ENCODE results near the gene C19orf85. TPM values are rescaled to one million over a fixed set of nuclear protein-coding genes. Genes with fewer than 3 reads are reported as not detected.

Gene C19orf85
- total and polyA plus RNA-seq, 10 of the 15 experiments (the other 5 are each of a cell fraction or from before 2014, with no cell fraction given): not detected

DNA sequence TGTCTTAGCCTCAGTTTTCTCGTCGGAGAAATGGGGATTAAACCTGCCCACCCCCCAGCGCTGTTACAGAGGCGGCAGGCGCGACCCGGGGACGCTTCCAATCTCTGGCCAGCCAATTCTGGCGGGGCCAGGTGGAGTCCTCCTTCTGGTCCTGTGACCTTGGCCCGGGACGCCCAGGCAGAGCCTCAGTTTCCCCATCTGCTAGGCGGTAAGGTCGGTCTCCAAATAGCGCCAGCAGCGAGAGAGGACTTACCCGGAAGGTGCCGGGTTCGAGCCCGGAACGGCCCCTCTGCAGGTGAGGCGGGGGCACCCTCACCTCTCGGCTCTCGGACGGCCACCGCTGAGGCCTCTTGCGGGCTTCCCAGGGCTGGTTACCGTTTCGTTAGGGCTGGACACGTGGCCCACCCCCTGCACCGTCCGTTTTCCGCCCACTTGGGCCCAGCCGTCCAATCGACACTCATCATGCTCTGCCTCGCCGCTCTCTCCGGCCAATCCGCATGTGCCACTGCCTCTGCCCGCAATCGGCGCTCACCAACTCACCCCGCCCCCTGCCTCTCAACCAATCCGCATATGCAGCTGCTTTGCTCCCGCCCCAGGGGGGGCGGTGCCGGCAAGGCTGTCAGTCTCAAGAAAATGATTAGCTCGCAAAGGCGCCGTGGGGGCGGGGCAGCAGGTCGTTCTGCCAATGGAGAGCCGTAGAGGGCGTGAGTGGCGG lies 3.1 kb downstream of the C19orf85 start, which contains the start of gene ISOC2 (continued):
- TF ChIP-seq, protein P1, sequence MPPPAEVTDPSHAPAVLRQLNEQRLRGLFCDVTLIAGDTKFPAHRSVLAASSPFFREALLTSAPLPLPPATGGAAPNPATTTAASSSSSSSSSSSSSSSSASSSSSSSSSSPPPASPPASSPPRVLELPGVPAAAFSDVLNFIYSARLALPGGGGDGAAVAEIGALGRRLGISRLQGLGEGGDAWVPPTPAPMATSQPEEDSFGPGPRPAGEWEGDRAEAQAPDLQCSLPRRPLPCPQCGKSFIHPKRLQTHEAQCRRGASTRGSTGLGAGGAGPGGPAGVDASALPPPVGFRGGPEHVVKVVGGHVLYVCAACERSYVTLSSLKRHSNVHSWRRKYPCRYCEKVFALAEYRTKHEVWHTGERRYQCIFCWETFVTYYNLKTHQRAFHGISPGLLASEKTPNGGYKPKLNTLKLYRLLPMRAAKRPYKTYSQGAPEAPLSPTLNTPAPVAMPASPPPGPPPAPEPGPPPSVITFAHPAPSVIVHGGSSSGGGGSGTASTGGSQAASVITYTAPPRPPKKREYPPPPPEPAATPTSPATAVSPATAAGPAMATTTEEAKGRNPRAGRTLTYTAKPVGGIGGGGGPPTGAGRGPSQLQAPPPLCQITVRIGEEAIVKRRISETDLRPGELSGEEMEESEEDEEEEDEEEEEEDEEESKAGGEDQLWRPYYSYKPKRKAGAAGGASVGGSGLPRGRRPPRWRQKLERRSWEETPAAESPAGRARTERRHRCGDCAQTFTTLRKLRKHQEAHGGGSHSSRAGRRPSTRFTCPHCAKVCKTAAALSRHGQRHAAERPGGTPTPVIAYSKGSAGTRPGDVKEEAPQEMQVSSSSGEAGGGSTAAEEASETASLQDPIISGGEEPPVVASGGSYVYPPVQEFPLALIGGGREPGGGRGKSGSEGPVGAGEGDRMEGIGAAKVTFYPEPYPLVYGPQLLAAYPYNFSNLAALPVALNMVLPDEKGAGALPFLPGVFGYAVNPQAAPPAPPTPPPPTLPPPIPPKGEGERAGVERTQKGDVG (CRISPR knock-in tag; IDR thresholded peaks at IDR 0.05): no peak
- TF ChIP-seq ZBED1 (IDR thresholded peaks at IDR 0.05; ENCODE audit: borderline replicate concordance) (no peak), RELA (IDR thresholded peaks at IDR 0.05; ENCODE audit: borderline replicate concordance, partially characterized antibody) (peak; percentile 49), STAT3 (IDR thresholded peaks at IDR 0.05; ENCODE audit: low read depth, low read length) (no peak), TAF1 (IDR thresholded peaks at IDR 0.05; ENCODE audit: borderline replicate concordance, low read depth, low read length) (peak; percentile 64; the same call in 1 of the 2 replicates), HDAC6 (IDR thresholded peaks at IDR 0.05; ENCODE audit: unreplicated experiment) (no peak), KAT2A (conservative IDR thresholded peaks at IDR 0.05; ENCODE audit: control insufficient read depth, low read depth, low read length) (no peak), EGR1 (IDR thresholded peaks at IDR 0.05; ENCODE audit: borderline replicate concordance in 1 of 2, low read depth in 2 of 2, low read length in 2 of 2) (peak in 1 of 2 experiments; percentile 59; a peak in 2 of 3 replicates), RB1 (IDR thresholded peaks at IDR 0.05; ENCODE audit: borderline replicate concordance) (peak; percentile 63; the same call in 1 of the 2 replicates), JUND (IDR thresholded peaks at IDR 0.05; ENCODE audit: low read depth, low read length) (no peak), IKZF2 (IDR thresholded peaks at IDR 0.05) (no peak), FOS (IDR thresholded peaks at IDR 0.05; ENCODE audit: borderline replicate concordance, extremely low read depth, insufficient read length) (peak; percentile 86), SRF (IDR thresholded peaks at IDR 0.05; ENCODE audit: low read depth in 2 of 2, low read length in 2 of 2) (no peak), NFYA (IDR thresholded peaks at IDR 0.05; ENCODE audit: borderline replicate concordance, low read depth, low read length) (peak; percentile 41), POU2F2 (IDR thresholded peaks at IDR 0.05; ENCODE audit: borderline replicate concordance, low read depth, low read length) (no peak)
- TF ChIP-seq, protein P2, sequence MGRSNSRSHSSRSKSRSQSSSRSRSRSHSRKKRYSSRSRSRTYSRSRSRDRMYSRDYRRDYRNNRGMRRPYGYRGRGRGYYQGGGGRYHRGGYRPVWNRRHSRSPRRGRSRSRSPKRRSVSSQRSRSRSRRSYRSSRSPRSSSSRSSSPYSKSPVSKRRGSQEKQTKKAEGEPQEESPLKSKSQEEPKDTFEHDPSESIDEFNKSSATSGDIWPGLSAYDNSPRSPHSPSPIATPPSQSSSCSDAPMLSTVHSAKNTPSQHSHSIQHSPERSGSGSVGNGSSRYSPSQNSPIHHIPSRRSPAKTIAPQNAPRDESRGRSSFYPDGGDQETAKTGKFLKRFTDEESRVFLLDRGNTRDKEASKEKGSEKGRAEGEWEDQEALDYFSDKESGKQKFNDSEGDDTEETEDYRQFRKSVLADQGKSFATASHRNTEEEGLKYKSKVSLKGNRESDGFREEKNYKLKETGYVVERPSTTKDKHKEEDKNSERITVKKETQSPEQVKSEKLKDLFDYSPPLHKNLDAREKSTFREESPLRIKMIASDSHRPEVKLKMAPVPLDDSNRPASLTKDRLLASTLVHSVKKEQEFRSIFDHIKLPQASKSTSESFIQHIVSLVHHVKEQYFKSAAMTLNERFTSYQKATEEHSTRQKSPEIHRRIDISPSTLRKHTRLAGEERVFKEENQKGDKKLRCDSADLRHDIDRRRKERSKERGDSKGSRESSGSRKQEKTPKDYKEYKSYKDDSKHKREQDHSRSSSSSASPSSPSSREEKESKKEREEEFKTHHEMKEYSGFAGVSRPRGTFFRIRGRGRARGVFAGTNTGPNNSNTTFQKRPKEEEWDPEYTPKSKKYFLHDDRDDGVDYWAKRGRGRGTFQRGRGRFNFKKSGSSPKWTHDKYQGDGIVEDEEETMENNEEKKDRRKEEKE (IDR thresholded peaks at IDR 0.05): no peak
- TF ChIP-seq, protein P3, sequence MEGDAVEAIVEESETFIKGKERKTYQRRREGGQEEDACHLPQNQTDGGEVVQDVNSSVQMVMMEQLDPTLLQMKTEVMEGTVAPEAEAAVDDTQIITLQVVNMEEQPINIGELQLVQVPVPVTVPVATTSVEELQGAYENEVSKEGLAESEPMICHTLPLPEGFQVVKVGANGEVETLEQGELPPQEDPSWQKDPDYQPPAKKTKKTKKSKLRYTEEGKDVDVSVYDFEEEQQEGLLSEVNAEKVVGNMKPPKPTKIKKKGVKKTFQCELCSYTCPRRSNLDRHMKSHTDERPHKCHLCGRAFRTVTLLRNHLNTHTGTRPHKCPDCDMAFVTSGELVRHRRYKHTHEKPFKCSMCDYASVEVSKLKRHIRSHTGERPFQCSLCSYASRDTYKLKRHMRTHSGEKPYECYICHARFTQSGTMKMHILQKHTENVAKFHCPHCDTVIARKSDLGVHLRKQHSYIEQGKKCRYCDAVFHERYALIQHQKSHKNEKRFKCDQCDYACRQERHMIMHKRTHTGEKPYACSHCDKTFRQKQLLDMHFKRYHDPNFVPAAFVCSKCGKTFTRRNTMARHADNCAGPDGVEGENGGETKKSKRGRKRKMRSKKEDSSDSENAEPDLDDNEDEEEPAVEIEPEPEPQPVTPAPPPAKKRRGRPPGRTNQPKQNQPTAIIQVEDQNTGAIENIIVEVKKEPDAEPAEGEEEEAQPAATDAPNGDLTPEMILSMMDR (IDR thresholded peaks at IDR 0.05 in 2 of 3, conservative IDR thresholded peaks at IDR 0.05 in 1 of 3; ENCODE audit: control insufficient read depth in 2 of 3, extremely low read depth in 1 of 3, insufficient read depth in 1 of 3, low read depth in 3 of 3, low read length in 3 of 3): no peak
- TF ChIP-seq, protein P4, sequence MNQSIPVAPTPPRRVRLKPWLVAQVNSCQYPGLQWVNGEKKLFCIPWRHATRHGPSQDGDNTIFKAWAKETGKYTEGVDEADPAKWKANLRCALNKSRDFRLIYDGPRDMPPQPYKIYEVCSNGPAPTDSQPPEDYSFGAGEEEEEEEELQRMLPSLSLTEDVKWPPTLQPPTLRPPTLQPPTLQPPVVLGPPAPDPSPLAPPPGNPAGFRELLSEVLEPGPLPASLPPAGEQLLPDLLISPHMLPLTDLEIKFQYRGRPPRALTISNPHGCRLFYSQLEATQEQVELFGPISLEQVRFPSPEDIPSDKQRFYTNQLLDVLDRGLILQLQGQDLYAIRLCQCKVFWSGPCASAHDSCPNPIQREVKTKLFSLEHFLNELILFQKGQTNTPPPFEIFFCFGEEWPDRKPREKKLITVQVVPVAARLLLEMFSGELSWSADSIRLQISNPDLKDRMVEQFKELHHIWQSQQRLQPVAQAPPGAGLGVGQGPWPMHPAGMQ (IDR thresholded peaks at IDR 0.05; ENCODE audit: borderline replicate concordance): no peak

Measured in GM12878 (cell line).